ENCODE results near the gene BTG2. TPM values are rescaled to one million over a fixed set of nuclear protein-coding genes. Genes with fewer than 3 reads are reported as not detected.
A peak's percentile ranks its signal among the peaks of the same experiment; 100 is the strongest.

Gene BTG2
- total RNA-seq, 1 experiment from 2014 or later: 2.9 TPM

DNA sequence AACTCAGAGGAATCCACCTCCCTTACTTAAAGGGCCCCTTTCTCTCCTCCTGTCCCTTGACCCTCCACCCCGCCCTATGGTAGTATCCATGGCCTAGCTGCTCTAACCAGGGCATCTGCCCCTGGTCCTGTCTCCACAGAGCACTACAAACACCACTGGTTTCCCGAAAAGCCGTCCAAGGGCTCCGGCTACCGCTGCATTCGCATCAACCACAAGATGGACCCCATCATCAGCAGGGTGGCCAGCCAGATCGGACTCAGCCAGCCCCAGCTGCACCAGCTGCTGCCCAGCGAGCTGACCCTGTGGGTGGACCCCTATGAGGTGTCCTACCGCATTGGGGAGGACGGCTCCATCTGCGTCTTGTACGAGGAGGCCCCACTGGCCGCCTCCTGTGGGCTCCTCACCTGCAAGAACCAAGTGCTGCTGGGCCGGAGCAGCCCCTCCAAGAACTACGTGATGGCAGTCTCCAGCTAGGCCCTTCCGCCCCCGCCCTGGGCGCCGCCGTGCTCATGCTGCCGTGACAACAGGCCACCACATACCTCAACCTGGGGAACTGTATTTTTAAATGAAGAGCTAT, 1.7 kb downstream of the BTG2 start:
- Mint-ChIP-seq H3K27me3 (ENCODE audit: low read depth) (peaks cover 98% of the 10 kb centered on the region), H3K9me3 (no peaks in the 10 kb centered on the region; a peak in 1 of 5 replicates), H3K27ac (no peak overlapping the region), H3K4me3 (peak overlapping the region; percentile 72 to 81), H3K4me1 (peaks cover 51 to 59% of the 10 kb centered on the region in 2 experiments), H3K36me3 (ENCODE audit: insufficient read depth in 1 of 3, low read depth in 3 of 3) (peaks cover 0 to 3% (median 0%) of the 10 kb centered on the region in 3 experiments; a peak in 2 of 7 replicates)
- H3K4me1 ChIP-seq (ENCODE audit: insufficient read depth, low read length): peaks cover 10% of the 10 kb centered on the region
- peak overlapping the region; percentile 66; the same call in 1 of the 2 replicates for H3K14ac ChIP-seq (ENCODE audit: insufficient read depth, low read length)
- no peaks in the 10 kb centered on the region for H3K79me1 ChIP-seq (ENCODE audit: insufficient read depth, low read depth, low read length, poor library complexity, severe bottlenecking)
- WGBS (ENCODE audit: extremely low coverage, insufficient read length, low lambda C conversion rate): no CpG with 5 or more reads among the region's 21 CpGs
- no peaks in the 10 kb centered on the region for H4K20me1 ChIP-seq (ENCODE audit: control insufficient read depth, insufficient read depth, insufficient read length)
- TF ChIP-seq, protein P1, sequence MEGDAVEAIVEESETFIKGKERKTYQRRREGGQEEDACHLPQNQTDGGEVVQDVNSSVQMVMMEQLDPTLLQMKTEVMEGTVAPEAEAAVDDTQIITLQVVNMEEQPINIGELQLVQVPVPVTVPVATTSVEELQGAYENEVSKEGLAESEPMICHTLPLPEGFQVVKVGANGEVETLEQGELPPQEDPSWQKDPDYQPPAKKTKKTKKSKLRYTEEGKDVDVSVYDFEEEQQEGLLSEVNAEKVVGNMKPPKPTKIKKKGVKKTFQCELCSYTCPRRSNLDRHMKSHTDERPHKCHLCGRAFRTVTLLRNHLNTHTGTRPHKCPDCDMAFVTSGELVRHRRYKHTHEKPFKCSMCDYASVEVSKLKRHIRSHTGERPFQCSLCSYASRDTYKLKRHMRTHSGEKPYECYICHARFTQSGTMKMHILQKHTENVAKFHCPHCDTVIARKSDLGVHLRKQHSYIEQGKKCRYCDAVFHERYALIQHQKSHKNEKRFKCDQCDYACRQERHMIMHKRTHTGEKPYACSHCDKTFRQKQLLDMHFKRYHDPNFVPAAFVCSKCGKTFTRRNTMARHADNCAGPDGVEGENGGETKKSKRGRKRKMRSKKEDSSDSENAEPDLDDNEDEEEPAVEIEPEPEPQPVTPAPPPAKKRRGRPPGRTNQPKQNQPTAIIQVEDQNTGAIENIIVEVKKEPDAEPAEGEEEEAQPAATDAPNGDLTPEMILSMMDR (conservative IDR thresholded peaks at IDR 0.05): no peak
- H2BK120ac ChIP-seq (ENCODE audit: low read depth, low read length, poor library complexity, severe bottlenecking): no peak overlapping the region
- H3K23me2 ChIP-seq (ENCODE audit: insufficient read length, low read depth, low read length, poor library complexity, severe bottlenecking): peaks cover 13% of the 10 kb centered on the region
- no peaks in the 10 kb centered on the region for H3K9me3 ChIP-seq (ENCODE audit: control insufficient read depth, low read depth, low read length)
- no peak overlapping the region for H4K91ac ChIP-seq (ENCODE audit: insufficient read length, low read depth, low read length)
- no peak overlapping the region for H2BK5ac ChIP-seq (ENCODE audit: insufficient read length, low read length)
- no peak overlapping the region for H2BK12ac ChIP-seq (ENCODE audit: insufficient read length, low read depth, low read length)
- no peak overlapping the region for H2AFZ ChIP-seq (ENCODE audit: low read length)
- H3K27me3 ChIP-seq (ENCODE audit: insufficient read depth, low read length): peaks cover 85% of the 10 kb centered on the region
- H3T11ph ChIP-seq (ENCODE audit: low read length): no peak overlapping the region
- no peak overlapping the region for H3K9ac ChIP-seq (ENCODE audit: extremely low read depth, insufficient read length, low read length)
- H3K4me2 ChIP-seq (ENCODE audit: insufficient read depth, insufficient read length, low read length): peak overlapping the region; percentile 33
- no peak overlapping the region for H3K23ac ChIP-seq (ENCODE audit: insufficient read length, low read depth, low read length)
- H4K8ac ChIP-seq (replicated peaks; ENCODE audit: insufficient read length, low read depth, low read length): no peak overlapping the region
- H3K56ac ChIP-seq (ENCODE audit: insufficient read length, low read depth, low read length): no peak overlapping the region
- H2AK5ac ChIP-seq (ENCODE audit: insufficient read length, low read length): no peak overlapping the region
- H2BK15ac ChIP-seq (ENCODE audit: low read depth, low read length): no peak overlapping the region
- H2BK20ac ChIP-seq (ENCODE audit: low read depth, low read length, poor library complexity, severe bottlenecking): no peak overlapping the region
- no peak overlapping the region for H3K4ac ChIP-seq (ENCODE audit: low read depth, low read length)
- H3K79me2 ChIP-seq (ENCODE audit: insufficient read depth, low read length): no peaks in the 10 kb centered on the region
- no peak for DNase-seq
- H3K27ac ChIP-seq (ENCODE audit: insufficient read length, low read depth, low read length): no peak overlapping the region
- H3K18ac ChIP-seq (ENCODE audit: insufficient read length, low read depth, low read length): peak overlapping the region; percentile 15
- no peak overlapping the region for H4K5ac ChIP-seq (ENCODE audit: insufficient read length, low read depth, low read length)
